ENCODE results near the gene HIBCH. TPM values are rescaled to one million over a fixed set of nuclear protein-coding genes. Genes with fewer than 3 reads are reported as not detected.

The HIBCH gene
- total RNA-seq, 4 donors from 2014 or later, result 27.5 to 40.1 (median 32.7) TPM

GRCh38 chr2:190343536-190344275 lies 24.1 kb upstream of the HIBCH start, which contains the start of gene INPP1:
Gene INPP1, plus strand, starts transcription at chr2:190343589. Its CDS starts 16,514 bp downstream, at chr2:190360103.
- peak; percentile 74 to 78 for DNase-seq
- Histone ChIP-seq H3K27me3 (no peaks in the 10 kb centered on the region), H3K4me1 (peaks cover 17 to 21% of the 10 kb centered on the region in 2 donors), H3K9me3 (no peaks in the 10 kb centered on the region), H3K36me3 (no peaks in the 10 kb centered on the region), H3K4me3 (replicated peaks in 1 of 3) (peak within 1 kb of the TSS; percentile 56 to 94 (median 70)), H3K27ac (peak within 1 kb of the TSS; percentile 86 to 94 (median 90))
- TF ChIP-seq CTCF (IDR thresholded peaks at IDR 0.05), result no peak
- TF ChIP-seq POLR2A (IDR thresholded peaks at IDR 0.05), result peak in 1 of 2 donors; percentile 80
- 0% methylated on average over 19 to 52 of the region's 99 CpGs for WGBS, 2 donors
- intact Hi-C loops (cut with DNase I), result no loop called here

GRCh38 chr2:190343089-190343535 lies 23.5 kb upstream of the HIBCH start:
- Histone ChIP-seq H3K4me3 (replicated peaks in 1 of 3) (peak overlapping the region; percentile 56 to 94 (median 70)), H3K9me3 (no peaks in the 10 kb centered on the region), H3K27me3 (no peaks in the 10 kb centered on the region), H3K4me1 (peaks cover 17 to 21% of the 10 kb centered on the region in 2 donors), H3K36me3 (no peaks in the 10 kb centered on the region), H3K27ac (peak overlapping the region; percentile 86 to 94 (median 90))
- no peak for TF ChIP-seq POLR2A (IDR thresholded peaks at IDR 0.05)
- TF ChIP-seq CTCF (IDR thresholded peaks at IDR 0.05), result no peak
- DNase-seq, result no peak
- intact Hi-C loops (cut with DNase I), result no loop called here
- 36 to 61% methylated on average over 6 to 9 of the region's 10 CpGs for WGBS, 2 donors

- Histone ChIP-seq H3K27me3 (no peaks in the 10 kb centered on the region), H3K36me3 (no peaks in the 10 kb centered on the region), H3K27ac (peak overlapping the region in 2 of 3 donors; percentile 90 to 94), H3K9me3 (no peaks in the 10 kb centered on the region), H3K4me3 (replicated peaks in 1 of 3) (no peak overlapping the region), H3K4me1 (peaks cover 17 to 21% of the 10 kb centered on the region in 2 donors)
- 64 to 65% methylated on average over 4 of the region's 4 CpGs for WGBS, 2 donors
- intact Hi-C loops (cut with DNase I), result no loop called here
- no peak for TF ChIP-seq POLR2A (IDR thresholded peaks at IDR 0.05)
- no peak for TF ChIP-seq CTCF (IDR thresholded peaks at IDR 0.05)
- DNase-seq, result no peak
Observed at GRCh38 chr2:190342611-190343010, 23.0 kb upstream of the HIBCH start.

GRCh38 chr2:190340369-190340768 lies 20.7 kb upstream of the HIBCH start:
- Histone ChIP-seq H3K36me3 (no peaks in the 10 kb centered on the region), H3K4me3 (replicated peaks in 1 of 3) (no peak overlapping the region), H3K27ac (no peak overlapping the region), H3K9me3 (no peaks in the 10 kb centered on the region), H3K4me1 (peaks cover 13 to 16% of the 10 kb centered on the region in 2 donors), H3K27me3 (no peaks in the 10 kb centered on the region)
- TF ChIP-seq POLR2A (IDR thresholded peaks at IDR 0.05), result no peak
- no peak for TF ChIP-seq CTCF (IDR thresholded peaks at IDR 0.05)
- WGBS, 2 donors, result 49 to 56% methylated on average over 2 of the region's 2 CpGs
- DNase-seq, result no peak
- intact Hi-C loops (cut with DNase I), result no loop called here

GRCh38 chr2:190339394-190339793 lies 19.8 kb upstream of the HIBCH start:
- TF ChIP-seq CTCF (IDR thresholded peaks at IDR 0.05), result no peak
- no peak for TF ChIP-seq POLR2A (IDR thresholded peaks at IDR 0.05)
- Histone ChIP-seq H3K4me1 (peaks cover 4 to 7% of the 10 kb centered on the region in 2 donors), H3K36me3 (no peaks in the 10 kb centered on the region), H3K27me3 (no peaks in the 10 kb centered on the region), H3K9me3 (no peaks in the 10 kb centered on the region), H3K4me3 (replicated peaks in 1 of 3) (no peak overlapping the region), H3K27ac (no peak overlapping the region)
- DNase-seq, result no peak
- intact Hi-C loops (cut with DNase I), result no loop called here
- 89 to 96% methylated on average over 1 of the region's 1 CpG for WGBS, 2 donors
